ENCODE data around the gene PLS3. TPM values are rescaled to one million over a fixed set of nuclear protein-coding genes. Genes with fewer than 3 reads are reported as not detected.

The PLS3 gene
- total RNA-seq, 3 donors from 2014 or later (not counting 1 experiment from before 2014, with no cell fraction given): 0.54 TPM; not detected in 2

DNA sequence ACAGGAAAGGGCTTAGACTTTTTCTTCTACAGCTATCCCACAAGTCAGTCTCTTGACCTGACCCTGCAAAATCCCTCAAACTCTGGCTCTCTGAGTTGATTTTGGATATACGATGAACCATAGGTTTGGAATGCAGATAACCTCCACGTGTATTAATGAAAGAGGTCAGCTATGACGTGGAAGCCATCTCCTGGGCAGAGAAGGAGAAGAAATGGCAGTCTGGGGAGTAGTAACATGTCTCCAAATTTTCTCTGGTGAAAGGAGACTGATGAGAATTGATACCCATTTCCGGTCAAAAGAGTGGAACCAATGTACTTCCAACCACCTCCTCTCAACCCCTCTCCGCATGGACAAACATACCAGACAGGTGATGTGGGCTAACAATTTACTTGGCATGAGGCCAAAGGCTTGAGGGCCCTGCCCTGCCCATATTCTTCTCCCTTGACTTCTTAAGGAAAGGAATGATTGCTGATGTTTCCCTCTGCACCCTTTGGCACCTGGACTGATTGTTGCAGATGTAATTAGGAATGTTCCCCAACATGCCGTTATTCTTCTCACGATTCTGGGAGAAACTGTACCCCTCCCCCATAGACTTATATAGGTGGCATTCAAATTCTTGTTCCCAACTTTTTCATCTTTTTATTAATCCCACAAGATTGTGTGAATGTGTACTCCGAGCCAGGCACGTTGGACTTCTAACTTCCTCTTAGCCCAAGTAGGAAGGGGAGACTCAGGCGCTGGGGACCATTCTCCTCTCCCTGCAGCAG, 580 bp upstream of the PLS3 start:
- H3K36me3 Mint-ChIP-seq: no peaks in the 10 kb centered on the region
- peaks cover 0 to 11% of the 10 kb centered on the region in 2 donors for H3K4me1 Mint-ChIP-seq
- peaks cover 22 to 81% of the 10 kb centered on the region in 2 donors for H3K27me3 Mint-ChIP-seq (ENCODE audit: low read depth in 2 of 2)
- H3K27me3 ChIP-seq (ENCODE audit: control insufficient read depth, insufficient read depth, low read length): peaks cover 10% of the 10 kb centered on the region
- H3K9me3 ChIP-seq (ENCODE audit: control insufficient read depth, insufficient read depth, low read length): no peaks in the 10 kb centered on the region
- no peak overlapping the region for H3K27ac Mint-ChIP-seq
- peaks cover 14% of the 10 kb centered on the region for H3K4me1 ChIP-seq (ENCODE audit: control insufficient read depth, insufficient read depth, low read length)
- TF ChIP-seq, protein P1, sequence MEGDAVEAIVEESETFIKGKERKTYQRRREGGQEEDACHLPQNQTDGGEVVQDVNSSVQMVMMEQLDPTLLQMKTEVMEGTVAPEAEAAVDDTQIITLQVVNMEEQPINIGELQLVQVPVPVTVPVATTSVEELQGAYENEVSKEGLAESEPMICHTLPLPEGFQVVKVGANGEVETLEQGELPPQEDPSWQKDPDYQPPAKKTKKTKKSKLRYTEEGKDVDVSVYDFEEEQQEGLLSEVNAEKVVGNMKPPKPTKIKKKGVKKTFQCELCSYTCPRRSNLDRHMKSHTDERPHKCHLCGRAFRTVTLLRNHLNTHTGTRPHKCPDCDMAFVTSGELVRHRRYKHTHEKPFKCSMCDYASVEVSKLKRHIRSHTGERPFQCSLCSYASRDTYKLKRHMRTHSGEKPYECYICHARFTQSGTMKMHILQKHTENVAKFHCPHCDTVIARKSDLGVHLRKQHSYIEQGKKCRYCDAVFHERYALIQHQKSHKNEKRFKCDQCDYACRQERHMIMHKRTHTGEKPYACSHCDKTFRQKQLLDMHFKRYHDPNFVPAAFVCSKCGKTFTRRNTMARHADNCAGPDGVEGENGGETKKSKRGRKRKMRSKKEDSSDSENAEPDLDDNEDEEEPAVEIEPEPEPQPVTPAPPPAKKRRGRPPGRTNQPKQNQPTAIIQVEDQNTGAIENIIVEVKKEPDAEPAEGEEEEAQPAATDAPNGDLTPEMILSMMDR (IDR thresholded peaks at IDR 0.05): no peak
- no peak for DNase-seq
- H3K9me3 Mint-ChIP-seq: no peaks in the 10 kb centered on the region
- H3K27ac ChIP-seq (ENCODE audit: low read length): no peak overlapping the region
- ATAC-seq: no peak
- no peak overlapping the region for H3K4me3 Mint-ChIP-seq
- H3K36me3 ChIP-seq (ENCODE audit: control insufficient read depth, insufficient read depth, low read length): no peaks in the 10 kb centered on the region
- H3K4me3 ChIP-seq (ENCODE audit: low read length): no peak overlapping the region
- intact Hi-C loops (cut with micrococcal nuclease): no loop called here
- 40% methylated on average over 4 of the region's 10 CpGs for WGBS (ENCODE audit: insufficient coverage)

DNA sequence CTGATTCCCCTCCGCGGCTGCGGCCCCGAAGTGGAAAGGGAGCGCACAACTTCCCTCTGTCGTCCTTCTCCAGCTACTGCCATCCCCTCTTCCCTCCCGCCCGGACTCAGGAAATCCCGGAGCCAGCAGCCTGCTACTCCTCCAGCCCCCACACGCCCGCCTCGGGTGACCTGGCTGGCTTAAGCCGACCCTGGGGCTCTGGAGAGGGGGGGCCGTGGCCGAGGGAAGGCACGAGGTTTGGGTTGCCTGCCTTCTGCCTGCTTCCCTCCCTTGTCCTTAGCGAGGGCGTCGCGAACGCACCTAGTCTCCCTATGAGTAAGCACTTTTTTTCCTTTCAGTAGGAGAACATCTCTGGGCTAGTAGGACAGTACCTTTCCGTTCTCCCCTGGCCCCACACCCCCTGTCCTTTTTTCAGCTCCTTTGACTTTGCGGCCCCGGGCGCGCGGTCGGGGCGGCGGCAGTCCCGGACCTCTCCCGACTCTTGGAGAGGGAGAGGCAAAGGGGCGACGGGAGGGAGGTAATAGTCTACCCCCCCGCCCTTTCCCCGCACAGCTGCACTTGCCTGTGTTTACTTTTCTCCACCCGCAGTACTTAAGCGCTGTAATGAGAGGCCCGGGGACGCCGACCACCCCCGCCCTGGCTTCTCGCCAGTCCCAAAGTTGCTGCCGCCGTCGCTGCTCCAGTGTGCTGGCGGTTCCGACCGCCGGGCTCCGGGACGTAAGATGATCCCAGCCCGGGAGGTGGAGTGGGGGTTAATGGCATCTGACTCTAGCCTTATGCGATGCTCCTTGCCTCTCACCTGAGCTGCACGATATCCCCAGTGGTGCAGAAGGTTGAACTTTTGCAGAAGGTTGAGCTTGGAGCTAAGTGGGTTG, 868 bp downstream of the PLS3 start:
- Histone ChIP-seq H3K27me3 (ENCODE audit: control insufficient read depth, insufficient read depth, low read length) (peaks cover 10% of the 10 kb centered on the region), H3K4me1 (ENCODE audit: control insufficient read depth, insufficient read depth, low read length) (peaks cover 14% of the 10 kb centered on the region), H3K9me3 (ENCODE audit: control insufficient read depth, insufficient read depth, low read length) (no peaks in the 10 kb centered on the region), H3K4me3 (ENCODE audit: low read length) (no peak overlapping the region), H3K36me3 (ENCODE audit: control insufficient read depth, insufficient read depth, low read length) (no peaks in the 10 kb centered on the region), H3K27ac (ENCODE audit: low read length) (no peak overlapping the region)
- Mint-ChIP-seq H3K4me1 (peaks cover 0 to 11% of the 10 kb centered on the region in 2 donors), H3K4me3 (peak overlapping the region; percentile 73), H3K27ac (peak overlapping the region in 1 of 2 donors; percentile 14), H3K36me3 (no peaks in the 10 kb centered on the region), H3K27me3 (ENCODE audit: low read depth in 2 of 2) (peaks cover 22 to 75% of the 10 kb centered on the region in 2 donors), H3K9me3 (no peaks in the 10 kb centered on the region)
- ATAC-seq: peak in 2 of 3 donors; percentile 18 to 23
- 3% methylated on average over 37 of the region's 55 CpGs for WGBS (ENCODE audit: insufficient coverage)
- intact Hi-C loops (cut with micrococcal nuclease): no loop called here
- DNase-seq: peak in 1 of 2 donors; percentile 0
- TF ChIP-seq, protein P1 (IDR thresholded peaks at IDR 0.05): no peak

DNA sequence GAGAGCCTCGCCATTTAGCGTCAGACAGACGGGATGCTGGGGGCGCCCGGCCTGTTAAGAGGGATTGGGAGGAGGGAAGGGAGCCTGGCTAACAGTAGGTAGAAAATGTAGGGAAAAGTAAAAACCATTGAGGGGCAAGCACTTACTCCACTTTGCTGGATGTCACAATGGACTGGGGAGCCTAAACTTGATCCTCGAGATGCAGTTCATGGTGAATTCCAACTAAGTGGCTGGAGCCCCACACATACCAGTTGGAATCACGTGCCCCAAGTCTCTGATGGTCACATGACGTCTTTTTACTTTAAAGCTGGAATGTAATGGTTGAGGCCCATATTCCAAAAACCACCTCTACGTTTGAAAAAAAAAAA, 1.5 kb downstream of the PLS3 start:
- H3K27ac Mint-ChIP-seq: no peak overlapping the region
- H3K4me3 Mint-ChIP-seq: no peak overlapping the region
- peaks cover 14% of the 10 kb centered on the region for H3K4me1 ChIP-seq (ENCODE audit: control insufficient read depth, insufficient read depth, low read length)
- DNase-seq: no peak
- H3K27me3 ChIP-seq (ENCODE audit: control insufficient read depth, insufficient read depth, low read length): peaks cover 10% of the 10 kb centered on the region
- H3K9me3 Mint-ChIP-seq: no peaks in the 10 kb centered on the region
- H3K27ac ChIP-seq (ENCODE audit: low read length): no peak overlapping the region
- TF ChIP-seq, protein P1 (IDR thresholded peaks at IDR 0.05): no peak
- ATAC-seq: no peak
- H3K36me3 Mint-ChIP-seq: no peaks in the 10 kb centered on the region
- H3K4me3 ChIP-seq (ENCODE audit: low read length): no peak overlapping the region
- intact Hi-C loops (cut with micrococcal nuclease): no loop called here
- H3K4me1 Mint-ChIP-seq: peaks cover 0 to 11% of the 10 kb centered on the region in 2 donors
- WGBS (ENCODE audit: insufficient coverage): 35% methylated on average over 6 of the region's 9 CpGs
- peaks cover 22 to 75% of the 10 kb centered on the region in 2 donors for H3K27me3 Mint-ChIP-seq (ENCODE audit: low read depth in 2 of 2)
- H3K36me3 ChIP-seq (ENCODE audit: control insufficient read depth, insufficient read depth, low read length): no peaks in the 10 kb centered on the region
- H3K9me3 ChIP-seq (ENCODE audit: control insufficient read depth, insufficient read depth, low read length): no peaks in the 10 kb centered on the region

All from natural killer cell (primary cell).